Spleen (tissue), 7 donors: ENCODE measurements around the gene AK9.

Experiments used
- CTCF ChIP-seq, 11 experiments: fragments of 200-600 bp in 7 of 11; fragments of 450-650 bp in 4 of 11; sonication (generic) in 4 of 11; IDR thresholded peaks in 8 of 11; conservative IDR thresholded peaks in 3 of 11; 1 replicate in 7 of 11; 2 replicates in 4 of 11; pipeline versions ENCODE4 v1.4.0 to v1.8.0; 2016 to 2021; ENCODE audit warnings: antibody characterized with exemption in 11 of 11, inconsistent platforms in 4 of 11, mild to moderate bottlenecking in 1 of 11
- POLR2A ChIP-seq, 3 donors: fragments of 450-650 bp; IDR thresholded peaks; one replicate each; pipeline ENCODE4 v1.5.1; 2017; ENCODE audit warnings: antibody characterized with exemption in 3 of 3, mild to moderate bottlenecking in 1 of 3
- donor health status: DM: no; HTN: no; CAD: no; lungs with moderate emphysema.
- donor health status: DM: no; HTN: no; CAD: no.
- donor health status: DM: no; HTN: no; CAD: no.

GRCh38 chr6:109447087-109447486, 243.9 kb downstream of the AK9 start:
- TF ChIP-seq POLR2A (IDR thresholded peaks at IDR 0.05) (no peak), CTCF (IDR thresholded peaks at IDR 0.05 in 8 of 11, conservative IDR thresholded peaks at IDR 0.05 in 3 of 11) (no peak)
